Measurements from ENCODE around the gene LYSMD1. TPM values are rescaled to one million over a fixed set of nuclear protein-coding genes. Genes with fewer than 3 reads are reported as not detected.
A peak's percentile ranks its signal among the peaks of the same experiment; 100 is the strongest.

The LYSMD1 gene
- polyA plus RNA-seq (2012; ENCODE audit: insufficient read length, low read depth): 13.0 TPM

- TF ChIP-seq REST (IDR thresholded peaks at IDR 0.05; ENCODE audit: insufficient read depth in 1 of 2, low read depth in 2 of 2, low read length in 2 of 2): peak; percentile 65 to 81; a peak in 3 of 4 replicates
- TF ChIP-seq FOXP2 (optimal IDR thresholded peaks at IDR 0.05; ENCODE audit: borderline replicate concordance, extremely low read depth, extremely low read length, insufficient read depth): peak; percentile 83
- peak; percentile 91 for TF ChIP-seq POLR2AphosphoS5 (IDR thresholded peaks at IDR 0.05; ENCODE audit: low read depth, low read length)
- peak; percentile 84; the same call in 1 of the 2 replicates for TF ChIP-seq SIN3A (IDR thresholded peaks at IDR 0.05; ENCODE audit: borderline replicate concordance, insufficient read depth, low read length)
- peak; percentile 79; the same call in 1 of the 2 replicates for TF ChIP-seq TAF1 (IDR thresholded peaks at IDR 0.05; ENCODE audit: borderline replicate concordance, insufficient read depth, low read length)
Observed at GRCh38 chr1:151165738-151166504, at the start of gene LYSMD1, which contains the start of gene SCNM1. Gene LYSMD1, minus strand, starts transcription at chr1:151165902. Its CDS starts 644 bp downstream, at chr1:151165258. Gene SCNM1, plus strand, starts transcription at chr1:151166144. Its CDS starts 9 bp downstream, at chr1:151166153.

- TF ChIP-seq SIN3A (IDR thresholded peaks at IDR 0.05; ENCODE audit: borderline replicate concordance, insufficient read depth, low read length): no peak
- no peak for TF ChIP-seq TAF1 (IDR thresholded peaks at IDR 0.05; ENCODE audit: borderline replicate concordance, insufficient read depth, low read length)
- no peak for TF ChIP-seq REST (IDR thresholded peaks at IDR 0.05; ENCODE audit: insufficient read depth in 1 of 2, low read depth in 2 of 2, low read length in 2 of 2)
- no peak for TF ChIP-seq POLR2AphosphoS5 (IDR thresholded peaks at IDR 0.05; ENCODE audit: low read depth, low read length)
- no peak for TF ChIP-seq FOXP2 (optimal IDR thresholded peaks at IDR 0.05; ENCODE audit: borderline replicate concordance, extremely low read depth, extremely low read length, insufficient read depth)
Observed at GRCh38 chr1:151213560-151213959, 47.9 kb upstream of the LYSMD1 start.

- TF ChIP-seq SIN3A (IDR thresholded peaks at IDR 0.05; ENCODE audit: borderline replicate concordance, insufficient read depth, low read length): no peak
- TF ChIP-seq TAF1 (IDR thresholded peaks at IDR 0.05; ENCODE audit: borderline replicate concordance, insufficient read depth, low read length): no peak
- TF ChIP-seq POLR2AphosphoS5 (IDR thresholded peaks at IDR 0.05; ENCODE audit: low read depth, low read length): no peak
- no peak for TF ChIP-seq FOXP2 (optimal IDR thresholded peaks at IDR 0.05; ENCODE audit: borderline replicate concordance, extremely low read depth, extremely low read length, insufficient read depth)
- no peak for TF ChIP-seq REST (IDR thresholded peaks at IDR 0.05; ENCODE audit: insufficient read depth in 1 of 2, low read depth in 2 of 2, low read length in 2 of 2)
Observed at GRCh38 chr1:151211972-151212705, 46.4 kb upstream of the LYSMD1 start.

GRCh38 chr1:151210830-151211229, 45.1 kb upstream of the LYSMD1 start:
- TF ChIP-seq SIN3A (IDR thresholded peaks at IDR 0.05; ENCODE audit: borderline replicate concordance, insufficient read depth, low read length): no peak
- no peak for TF ChIP-seq FOXP2 (optimal IDR thresholded peaks at IDR 0.05; ENCODE audit: borderline replicate concordance, extremely low read depth, extremely low read length, insufficient read depth)
- TF ChIP-seq POLR2AphosphoS5 (IDR thresholded peaks at IDR 0.05; ENCODE audit: low read depth, low read length): no peak
- no peak for TF ChIP-seq TAF1 (IDR thresholded peaks at IDR 0.05; ENCODE audit: borderline replicate concordance, insufficient read depth, low read length)
- no peak for TF ChIP-seq REST (IDR thresholded peaks at IDR 0.05; ENCODE audit: insufficient read depth in 1 of 2, low read depth in 2 of 2, low read length in 2 of 2)
